ENCODE results near the gene FOXG1. TPM values are rescaled to one million over a fixed set of nuclear protein-coding genes. Genes with fewer than 3 reads are reported as not detected.

The FOXG1 gene
- total RNA-seq, 6 experiments from 2014 or later = not detected

DNA sequence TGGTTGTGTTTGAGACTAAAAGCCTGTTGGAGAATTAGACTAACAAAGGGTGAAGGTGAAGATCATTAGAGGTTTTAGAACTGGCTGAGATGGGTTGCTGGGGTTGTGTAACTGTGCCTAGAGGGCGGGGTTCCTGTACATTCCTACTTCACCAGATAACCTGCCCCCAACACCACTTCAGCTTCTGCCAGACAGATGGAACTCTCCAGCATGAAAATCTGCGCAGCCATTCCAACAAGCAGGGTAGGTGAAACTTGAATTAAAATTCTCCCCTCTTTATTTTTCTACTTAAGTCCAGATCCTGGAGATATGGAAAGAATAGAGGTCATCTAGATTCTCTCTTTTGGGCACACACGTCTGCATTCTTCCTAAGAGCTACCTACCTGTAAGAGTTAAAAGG, 6.0 kb downstream of the FOXG1 start:
- TF ChIP-seq, protein P1, sequence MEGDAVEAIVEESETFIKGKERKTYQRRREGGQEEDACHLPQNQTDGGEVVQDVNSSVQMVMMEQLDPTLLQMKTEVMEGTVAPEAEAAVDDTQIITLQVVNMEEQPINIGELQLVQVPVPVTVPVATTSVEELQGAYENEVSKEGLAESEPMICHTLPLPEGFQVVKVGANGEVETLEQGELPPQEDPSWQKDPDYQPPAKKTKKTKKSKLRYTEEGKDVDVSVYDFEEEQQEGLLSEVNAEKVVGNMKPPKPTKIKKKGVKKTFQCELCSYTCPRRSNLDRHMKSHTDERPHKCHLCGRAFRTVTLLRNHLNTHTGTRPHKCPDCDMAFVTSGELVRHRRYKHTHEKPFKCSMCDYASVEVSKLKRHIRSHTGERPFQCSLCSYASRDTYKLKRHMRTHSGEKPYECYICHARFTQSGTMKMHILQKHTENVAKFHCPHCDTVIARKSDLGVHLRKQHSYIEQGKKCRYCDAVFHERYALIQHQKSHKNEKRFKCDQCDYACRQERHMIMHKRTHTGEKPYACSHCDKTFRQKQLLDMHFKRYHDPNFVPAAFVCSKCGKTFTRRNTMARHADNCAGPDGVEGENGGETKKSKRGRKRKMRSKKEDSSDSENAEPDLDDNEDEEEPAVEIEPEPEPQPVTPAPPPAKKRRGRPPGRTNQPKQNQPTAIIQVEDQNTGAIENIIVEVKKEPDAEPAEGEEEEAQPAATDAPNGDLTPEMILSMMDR (IDR thresholded peaks at IDR 0.05) = no peak
- TF ChIP-seq POLR2A (IDR thresholded peaks at IDR 0.05) = no peak
- no peaks in the 10 kb centered on the region for H3K4me1 ChIP-seq
- DNase-seq (no peak), ATAC-seq (no peak)
- H3K27ac ChIP-seq = no peak overlapping the region
- no peak overlapping the region for H3K4me3 ChIP-seq
- intact Hi-C loops (cut with DNase I) = no loop called here
- no peaks in the 10 kb centered on the region for H3K36me3 ChIP-seq
- WGBS (ENCODE audit: insufficient coverage, low coverage, low lambda C conversion rate, missing lambda C conversion rate) = 3% methylated on average over 3 of the region's 3 CpGs
- peaks cover 3 to 45% of the 10 kb centered on the region in 2 donors for H3K27me3 ChIP-seq
- H3K9me3 ChIP-seq = no peaks in the 10 kb centered on the region

GRCh38 chr14:28773176-28773575, 6.6 kb downstream of the FOXG1 start:
- ATAC-seq (no peak), DNase-seq (no peak)
- TF ChIP-seq, protein P1 (IDR thresholded peaks at IDR 0.05) = no peak
- TF ChIP-seq POLR2A (IDR thresholded peaks at IDR 0.05) = no peak
- peaks cover 3 to 46% of the 10 kb centered on the region in 2 donors for H3K27me3 ChIP-seq
- H3K4me1 ChIP-seq = no peaks in the 10 kb centered on the region
- WGBS (ENCODE audit: insufficient coverage, low coverage, low lambda C conversion rate, missing lambda C conversion rate) = 3% methylated on average over 7 of the region's 7 CpGs
- H3K36me3 ChIP-seq = no peaks in the 10 kb centered on the region
- intact Hi-C loops (cut with DNase I) = no loop called here
- H3K4me3 ChIP-seq = no peak overlapping the region
- H3K27ac ChIP-seq = no peak overlapping the region
- no peaks in the 10 kb centered on the region for H3K9me3 ChIP-seq

DNA sequence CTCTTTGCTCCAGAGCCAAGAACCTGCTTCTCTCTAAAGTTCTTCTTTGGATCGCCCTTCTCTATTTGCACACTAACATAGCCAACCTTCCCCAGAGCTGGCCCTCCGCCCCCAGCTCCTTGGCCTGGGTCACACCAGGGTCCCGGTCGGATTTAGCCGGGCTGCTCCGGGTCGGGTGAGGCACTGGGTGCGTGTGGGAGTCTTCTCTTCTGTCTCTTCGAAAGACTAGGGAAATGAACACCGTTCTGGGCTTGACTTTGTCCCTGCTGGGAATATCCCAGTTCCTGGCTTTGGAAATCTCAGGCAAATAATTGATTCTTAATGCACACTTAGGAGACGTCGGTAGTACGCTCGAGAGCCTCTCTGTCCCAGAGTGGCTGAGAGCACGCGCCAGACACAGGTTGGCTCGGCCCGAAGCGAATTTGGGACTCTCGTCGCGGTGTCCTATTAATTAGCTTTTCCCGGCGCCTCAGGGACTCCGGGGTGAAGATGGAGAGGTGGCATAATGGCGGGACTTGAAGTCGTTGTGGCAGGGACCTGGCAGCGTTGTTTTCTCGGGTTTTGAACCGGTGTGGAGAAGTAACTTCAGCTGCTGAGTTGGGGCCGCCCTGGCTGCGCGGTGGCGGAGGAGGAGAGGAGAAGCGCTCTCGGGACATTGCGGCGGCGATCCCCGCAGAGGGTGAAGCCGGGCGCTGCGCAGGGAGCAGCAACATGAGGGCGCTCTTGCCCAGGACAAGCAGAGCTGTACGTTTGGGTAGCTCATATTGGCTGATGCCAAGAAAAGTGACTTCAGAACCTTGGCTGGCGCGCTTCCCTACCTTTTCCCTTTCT, 7.5 kb downstream of the FOXG1 start:
- no peaks in the 10 kb centered on the region for H3K36me3 ChIP-seq
- ATAC-seq (peak; percentile 28 to 51 (median 40)), DNase-seq (no peak)
- intact Hi-C loops (cut with DNase I) = no loop called here
- no peaks in the 10 kb centered on the region for H3K4me1 ChIP-seq
- WGBS (ENCODE audit: insufficient coverage, low coverage, low lambda C conversion rate, missing lambda C conversion rate) = 7% methylated on average over 32 of the region's 47 CpGs
- no peak overlapping the region for H3K4me3 ChIP-seq
- H3K27me3 ChIP-seq = peaks cover 3 to 42% of the 10 kb centered on the region in 2 donors
- TF ChIP-seq, protein P1 (IDR thresholded peaks at IDR 0.05) = no peak
- no peak for TF ChIP-seq POLR2A (IDR thresholded peaks at IDR 0.05)
- no peaks in the 10 kb centered on the region for H3K9me3 ChIP-seq
- no peak overlapping the region for H3K27ac ChIP-seq

GRCh38 chr14:28774764-28775735, 8.5 kb downstream of the FOXG1 start:
- Histone ChIP-seq H3K4me3 (no peak overlapping the region), H3K4me1 (no peaks in the 10 kb centered on the region), H3K27me3 (peaks cover 3 to 37% of the 10 kb centered on the region in 2 donors), H3K36me3 (no peaks in the 10 kb centered on the region), H3K27ac (no peak overlapping the region), H3K9me3 (no peaks in the 10 kb centered on the region)
- TF ChIP-seq POLR2A (IDR thresholded peaks at IDR 0.05) = no peak
- TF ChIP-seq, protein P1 (IDR thresholded peaks at IDR 0.05) = no peak
- ATAC-seq = no peak
- no peak for DNase-seq
- WGBS (ENCODE audit: insufficient coverage, low coverage, low lambda C conversion rate, missing lambda C conversion rate) = 5% methylated on average over 26 of the region's 29 CpGs
- intact Hi-C loops (cut with DNase I) = no loop called here
